NCI-H524 (cell line): ENCODE results near the gene DCBLD1.
"Not testable (repeated sequence)": the region's sequence is repeated elsewhere in the genome, so short reads cannot be mapped to it uniquely, and the experiment has no call there.

ENCODE experiments used
- DNase-seq, 2 experiments: peaks; one replicate each; lab custom pipeline; 2025; lab: John Stamatoyannopoulos, UW

DCBLD1 gene

DNA sequence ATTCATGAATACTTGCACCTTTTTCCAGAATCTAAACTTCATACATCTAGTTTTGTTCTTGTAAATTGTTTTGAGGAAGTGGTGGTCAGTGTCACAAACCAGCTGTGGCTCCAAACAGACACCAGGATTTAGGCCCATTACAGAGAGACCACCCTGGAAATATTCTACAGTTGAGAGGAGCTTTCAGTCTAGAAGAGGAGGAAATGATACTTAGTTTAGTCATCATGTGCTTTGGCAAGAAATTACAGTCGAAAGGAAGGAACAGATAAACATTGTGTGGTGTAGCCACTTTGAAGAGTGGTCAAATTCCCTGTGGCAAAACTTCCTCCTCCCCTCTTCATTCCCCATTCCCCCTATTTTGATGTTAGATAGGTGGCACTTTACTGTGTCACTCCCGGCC is 15.7 kb downstream of the DCBLD1 start:
- no peak for DNase-seq

DNA sequence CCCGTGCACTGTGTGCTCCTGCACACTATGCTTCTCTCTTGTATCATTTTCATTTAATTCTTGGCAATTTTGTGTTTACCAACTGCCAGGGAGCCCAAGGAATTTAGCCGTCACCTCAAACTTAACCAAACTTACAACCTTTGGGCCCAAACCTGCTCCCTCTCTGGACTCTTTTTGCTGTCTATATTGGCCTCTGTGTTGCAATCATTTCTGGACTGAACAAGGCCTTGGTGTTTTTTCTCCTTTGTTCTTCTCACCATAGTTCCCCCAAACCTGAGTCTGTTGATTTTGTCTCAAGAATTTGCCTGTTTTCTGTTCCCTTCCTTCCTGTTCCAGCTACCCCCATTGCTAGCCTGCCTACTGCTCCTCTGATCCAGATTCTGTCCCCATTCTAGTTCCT is 19.2 kb downstream of the DCBLD1 start:
- DNase-seq = no peak

DNA sequence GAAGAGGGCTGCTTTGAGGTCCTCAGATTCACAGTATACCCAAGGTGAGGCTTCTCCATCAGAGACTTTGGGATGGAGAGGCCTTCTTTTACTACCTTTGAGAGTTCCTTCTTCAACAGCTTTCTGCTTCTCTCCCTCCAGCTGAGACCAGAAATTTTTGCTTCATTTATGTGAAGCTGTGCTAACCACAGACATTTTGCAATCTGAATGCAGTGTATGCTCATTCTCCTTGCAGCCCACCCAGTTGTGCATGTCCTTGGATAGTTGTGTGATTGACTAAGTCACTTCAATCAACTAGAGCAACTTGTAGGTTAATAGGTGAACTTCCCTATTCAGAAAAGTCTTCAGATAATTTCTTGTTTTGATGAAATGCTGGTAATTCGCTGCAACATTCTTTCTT is 20.1 kb downstream of the DCBLD1 start:
- no peak for DNase-seq

DNA sequence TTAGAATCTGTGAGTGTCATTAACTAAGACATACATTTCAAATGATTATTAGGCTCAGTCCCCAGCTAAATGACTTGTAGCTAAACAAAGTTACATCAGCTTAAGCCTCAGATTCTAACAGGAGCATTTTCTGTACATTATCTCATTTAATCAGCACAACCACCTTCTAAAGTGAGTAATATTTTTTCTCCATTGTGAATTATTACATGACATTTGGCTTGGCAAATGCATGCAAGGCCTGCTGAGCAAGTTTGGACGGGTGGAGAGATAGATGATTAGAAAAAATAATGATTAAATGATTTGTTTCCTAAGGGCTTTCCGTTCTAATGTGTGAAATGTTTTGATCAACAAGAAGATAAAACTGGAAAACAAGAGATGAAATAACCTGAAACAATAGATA is 20.7 kb downstream of the DCBLD1 start:
- DNase-seq = no peak

DNA sequence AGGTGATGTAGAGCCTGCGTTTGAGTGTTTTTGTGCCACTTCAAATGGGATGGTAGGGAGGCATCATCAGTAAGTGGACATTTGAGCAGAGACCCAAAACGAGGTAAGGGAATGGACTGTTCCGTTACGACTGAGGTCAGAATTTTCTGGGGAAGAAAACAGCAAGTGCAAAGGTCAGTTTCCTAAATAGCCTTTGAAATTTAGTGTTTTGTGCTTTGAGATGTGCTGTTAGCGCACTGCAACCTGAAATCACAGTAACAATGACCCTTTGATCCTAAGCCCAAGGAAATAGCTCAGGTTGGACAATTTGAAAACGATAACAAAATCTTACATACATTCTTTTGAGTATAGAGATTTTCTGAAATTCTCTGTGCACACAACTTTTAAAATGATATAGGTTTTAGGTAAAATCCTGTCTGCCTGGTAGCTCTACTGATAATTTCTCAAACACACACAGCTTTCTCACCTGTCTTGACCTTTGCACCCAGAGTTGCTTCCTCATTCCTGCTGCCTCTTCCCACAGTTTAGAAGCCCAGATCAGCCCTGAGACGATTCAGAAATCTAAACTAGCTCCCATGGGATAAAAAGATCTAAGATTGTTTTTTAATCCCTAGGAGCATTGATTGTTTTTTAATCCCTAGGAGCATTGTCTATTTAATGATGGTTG is 22.1 kb downstream of the DCBLD1 start:
- DNase-seq = no peak

DNA sequence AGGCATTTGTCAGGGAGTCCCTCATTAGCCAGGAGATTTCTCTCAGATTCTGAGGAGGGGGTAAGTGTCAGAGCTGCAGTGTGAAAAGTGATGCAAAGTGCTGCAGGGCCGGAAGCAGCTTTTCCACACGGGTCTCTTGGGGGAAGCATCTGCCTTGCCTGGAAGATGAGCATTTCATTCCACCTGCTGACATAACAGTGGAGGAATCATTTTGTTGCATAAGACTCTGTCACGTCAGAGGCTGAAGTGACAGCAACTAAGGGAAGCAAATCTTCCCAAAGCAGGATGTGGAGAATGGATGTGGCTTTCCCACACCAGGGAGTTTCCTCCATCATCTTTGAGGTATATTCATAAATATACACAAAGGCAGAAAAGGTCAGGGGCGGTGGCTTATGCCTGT is 22.8 kb downstream of the DCBLD1 start:
- no peak for DNase-seq

DNA sequence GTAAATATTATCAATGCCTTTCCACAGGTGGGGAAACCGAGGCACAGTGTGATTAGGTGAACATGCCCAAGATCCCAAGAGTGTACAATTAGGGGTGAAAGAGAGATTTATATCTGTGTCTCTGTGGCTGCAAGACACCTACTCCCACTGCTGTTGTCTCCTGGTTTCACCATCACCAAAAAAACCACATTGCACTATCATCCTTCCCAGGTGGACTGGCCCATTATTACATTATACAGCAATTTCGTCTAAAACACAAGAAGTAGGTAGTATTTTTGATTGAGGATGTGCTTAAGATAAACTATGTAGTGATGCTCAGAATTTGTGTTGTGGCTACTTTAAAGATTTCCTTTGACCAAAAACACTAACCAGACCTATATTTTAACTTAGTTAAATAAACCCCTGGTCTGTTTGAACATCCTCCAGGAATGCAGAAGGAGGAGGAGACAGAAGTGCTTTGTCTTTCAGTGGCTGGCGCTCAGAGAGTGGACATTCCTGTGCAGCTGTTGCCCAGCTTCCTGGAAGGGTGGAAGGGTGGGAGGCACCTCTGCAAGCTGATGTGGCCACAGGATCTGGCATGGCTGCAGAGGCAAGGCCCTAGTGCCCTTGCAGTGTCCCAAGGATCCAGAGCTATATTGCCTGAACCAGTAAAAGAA is 23.8 kb downstream of the DCBLD1 start:
- DNase-seq = no peak

DNA sequence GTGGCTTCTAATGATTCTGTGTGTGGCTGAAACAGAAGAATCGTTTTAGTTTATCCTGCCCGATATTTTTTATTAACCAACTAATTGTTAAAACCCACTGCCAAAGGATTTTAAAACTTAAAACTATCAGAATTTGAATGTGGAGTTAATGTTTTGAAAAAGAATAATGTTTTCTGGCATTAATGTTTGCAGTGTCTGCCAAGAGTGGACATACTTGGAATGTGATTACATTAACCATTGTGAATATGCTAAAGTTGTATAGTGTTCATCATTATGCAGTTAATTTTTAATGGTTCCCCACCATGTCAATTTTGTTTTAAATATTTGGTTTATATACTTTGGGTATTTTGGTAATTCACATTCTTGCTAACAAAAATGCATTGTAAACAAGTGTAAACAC is 24.4 kb downstream of the DCBLD1 start:
- DNase-seq = no peak

DNA sequence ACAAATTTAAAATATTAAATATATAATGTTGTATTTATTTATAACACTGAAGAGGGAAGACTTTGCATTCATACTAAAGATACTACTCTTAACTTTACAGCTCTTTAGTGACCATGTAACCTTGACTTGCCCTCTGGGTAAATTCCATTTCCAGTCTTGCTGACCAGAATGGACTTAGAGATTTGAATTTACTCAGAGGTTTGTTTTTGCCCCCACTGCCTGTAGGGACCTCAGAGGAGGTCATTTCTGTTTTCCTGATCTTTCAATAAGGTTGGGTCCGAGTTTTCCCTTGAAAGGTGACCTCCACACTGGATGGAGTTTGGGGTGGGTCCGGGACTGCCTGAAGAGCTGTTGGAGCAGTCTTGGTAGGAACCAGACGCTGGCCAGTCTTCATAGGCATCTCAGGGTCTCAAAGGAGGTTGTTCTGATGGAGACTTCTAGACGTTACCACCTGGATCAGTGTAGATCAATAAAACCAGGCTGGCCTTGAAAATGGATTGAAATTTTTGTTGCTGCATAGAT is 26.0 kb downstream of the DCBLD1 start:
- DNase-seq = no peak

DNA sequence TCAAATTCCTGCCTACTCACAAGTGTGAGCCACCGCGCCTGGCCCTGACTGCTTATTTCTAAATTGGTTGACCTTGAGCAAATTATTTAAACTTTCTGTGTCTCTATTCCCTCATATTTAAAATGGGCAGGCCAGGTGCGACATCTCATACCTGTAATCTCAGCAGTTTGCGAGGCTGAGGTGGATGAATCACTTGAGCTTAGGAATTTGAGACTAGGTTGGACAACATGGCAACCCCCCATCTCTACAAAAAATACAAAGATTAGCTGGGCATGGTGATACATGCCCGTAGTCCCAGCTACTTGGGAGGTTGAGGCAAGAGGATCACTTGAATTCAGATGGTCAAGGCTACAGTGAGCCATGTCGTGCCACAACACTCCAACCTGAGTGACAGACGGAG is 26.5 kb downstream of the DCBLD1 start:
- no peak for DNase-seq

DNA sequence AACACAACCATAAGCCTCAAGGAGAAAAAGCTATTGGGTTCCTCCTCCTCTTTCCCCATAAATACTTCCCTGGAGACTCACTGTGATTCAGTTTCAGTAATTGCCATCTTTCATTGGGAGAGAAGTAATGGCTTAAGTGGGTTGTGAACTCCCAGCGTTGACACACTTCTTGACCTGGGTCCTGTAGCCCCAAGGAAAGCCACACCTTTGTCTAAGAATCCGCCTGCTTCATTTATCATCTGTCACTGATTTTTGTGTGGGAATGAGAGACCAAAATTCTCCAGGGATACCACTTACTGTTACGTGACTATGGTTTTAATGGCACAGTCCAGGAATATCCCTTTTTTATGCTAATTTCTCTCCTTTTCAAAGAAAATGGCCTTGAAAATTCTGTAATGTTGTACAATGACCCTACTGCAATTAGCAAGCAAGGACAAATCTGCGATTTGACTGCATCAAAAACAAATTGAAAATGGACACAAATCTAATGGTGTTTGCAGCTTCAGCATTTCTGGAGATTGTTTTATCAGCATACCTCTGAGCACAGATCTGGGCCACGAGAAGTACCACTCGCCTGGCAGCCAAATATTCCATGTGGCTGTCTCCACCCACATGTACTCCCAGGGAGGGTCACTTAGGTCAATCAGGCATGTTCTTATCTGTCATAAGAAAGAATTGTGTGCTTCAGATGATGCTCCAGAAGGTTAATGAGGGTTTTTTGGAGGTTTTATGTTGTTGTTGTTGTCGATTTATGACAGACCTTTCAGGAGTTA is 29.8 kb downstream of the DCBLD1 start:
- DNase-seq = no peak

DNA sequence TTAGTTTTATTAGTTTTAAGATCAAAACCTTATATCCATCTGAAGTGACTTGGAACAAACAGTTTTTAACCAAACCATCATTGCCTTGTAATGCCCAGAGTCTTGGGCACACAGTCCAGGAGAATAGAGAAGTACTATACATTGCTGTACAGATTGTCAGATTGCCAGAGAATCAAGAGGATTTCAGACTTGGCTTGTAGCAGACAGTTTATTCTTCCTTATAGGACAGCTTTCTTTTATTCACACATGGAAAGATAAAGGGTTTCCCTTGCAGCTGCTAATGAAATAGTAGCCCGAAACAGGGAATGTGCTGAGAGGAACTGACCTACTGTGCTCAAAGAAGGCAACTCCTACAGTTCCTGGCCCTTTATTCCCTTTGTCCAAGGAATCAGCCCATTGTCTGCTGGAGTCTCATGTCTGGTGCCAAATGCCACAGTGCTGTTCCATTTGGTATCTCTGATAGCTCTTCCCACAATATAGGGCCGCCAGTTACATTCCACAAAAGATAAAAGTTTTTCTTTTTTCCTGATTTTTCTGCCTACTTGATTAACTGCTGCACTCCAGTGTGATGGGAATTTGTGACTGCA is 30.6 kb downstream of the DCBLD1 start:
- DNase-seq = no peak

DNA sequence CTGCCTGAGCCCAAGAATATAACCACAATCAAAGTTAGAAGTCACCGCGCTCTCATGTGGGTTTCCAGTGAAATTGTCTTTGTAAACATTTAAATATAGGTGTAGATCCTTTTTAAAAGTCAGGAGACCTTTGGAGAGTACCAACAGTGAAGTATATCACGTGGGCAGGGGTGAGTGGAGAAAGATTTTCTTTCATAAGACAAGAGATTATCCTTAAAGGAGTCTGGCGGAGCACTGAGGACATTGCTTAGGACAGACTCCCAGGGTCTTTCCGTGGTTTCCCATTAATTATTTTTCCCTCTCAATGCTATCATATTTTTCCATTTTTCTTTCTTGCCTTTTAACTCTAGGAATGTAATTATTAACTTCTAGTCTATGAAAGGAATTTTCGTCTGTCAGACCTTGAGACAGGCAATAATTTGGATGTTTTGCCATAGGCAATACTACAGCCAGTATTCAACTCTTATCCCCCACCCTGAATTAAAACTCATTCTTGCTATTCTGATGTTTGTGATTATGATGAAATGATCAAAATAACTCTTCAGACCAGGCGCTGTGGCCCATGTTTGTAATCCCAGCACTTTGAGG is 31.4 kb downstream of the DCBLD1 start:
- DNase-seq = no peak

DNA sequence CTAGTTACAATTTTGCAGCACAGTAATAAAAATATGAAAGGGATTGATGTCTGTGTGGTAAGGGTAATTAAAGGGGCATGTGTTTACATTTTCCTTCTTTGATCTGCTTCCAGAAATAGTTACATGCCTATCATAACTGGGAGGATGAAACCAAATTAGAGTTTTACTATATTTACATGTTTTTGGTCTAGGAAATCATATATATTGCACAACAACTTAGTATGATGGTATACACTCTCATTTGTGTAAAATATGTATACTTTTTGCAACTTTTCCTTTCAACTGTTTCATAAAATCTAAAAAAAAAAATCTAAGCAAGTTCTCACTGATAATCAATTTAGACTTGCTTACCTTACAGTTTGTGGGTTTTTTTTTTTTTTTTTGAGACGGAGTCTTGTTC is 32.2 kb downstream of the DCBLD1 start:
- no peak for DNase-seq

DNA sequence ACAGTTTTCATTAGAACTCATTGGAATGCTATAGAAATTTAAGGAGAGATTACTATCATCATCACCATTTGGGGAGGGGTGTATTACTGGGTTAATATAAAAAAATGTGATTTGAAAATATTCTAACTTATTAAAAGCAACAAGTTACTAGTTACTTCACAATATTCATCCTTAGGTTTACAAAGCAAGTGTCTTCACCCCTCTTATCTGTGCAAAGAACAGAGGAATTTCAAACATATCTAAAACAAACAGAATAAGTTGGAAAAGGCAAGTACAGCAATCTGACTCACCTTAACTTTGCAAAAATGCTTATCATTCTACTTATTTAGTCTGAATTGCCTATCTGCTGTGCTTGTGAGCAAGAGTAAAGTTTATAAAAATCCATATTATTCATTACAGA is 32.9 kb downstream of the DCBLD1 start:
- DNase-seq = no peak

DNA sequence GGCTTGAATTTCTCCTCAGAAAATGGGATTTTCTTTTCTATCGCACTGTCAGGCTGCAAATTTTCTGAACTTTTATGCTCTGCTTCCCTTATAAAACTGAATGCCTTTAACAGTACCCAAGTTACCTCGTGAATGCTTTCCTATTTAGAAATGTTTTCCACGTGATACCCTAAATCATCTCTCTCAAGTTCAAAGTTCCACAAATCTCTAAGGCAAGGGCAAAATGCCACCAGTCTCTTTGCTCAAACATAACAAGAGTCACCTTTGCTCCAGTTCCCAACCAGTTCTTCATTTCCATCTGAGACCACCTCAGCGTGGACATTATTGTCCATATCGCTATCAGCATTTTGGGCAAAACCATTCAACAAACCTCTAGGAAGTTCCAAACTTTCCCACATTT is 35.5 kb downstream of the DCBLD1 start:
- DNase-seq = not testable (repeated sequence)

DNA sequence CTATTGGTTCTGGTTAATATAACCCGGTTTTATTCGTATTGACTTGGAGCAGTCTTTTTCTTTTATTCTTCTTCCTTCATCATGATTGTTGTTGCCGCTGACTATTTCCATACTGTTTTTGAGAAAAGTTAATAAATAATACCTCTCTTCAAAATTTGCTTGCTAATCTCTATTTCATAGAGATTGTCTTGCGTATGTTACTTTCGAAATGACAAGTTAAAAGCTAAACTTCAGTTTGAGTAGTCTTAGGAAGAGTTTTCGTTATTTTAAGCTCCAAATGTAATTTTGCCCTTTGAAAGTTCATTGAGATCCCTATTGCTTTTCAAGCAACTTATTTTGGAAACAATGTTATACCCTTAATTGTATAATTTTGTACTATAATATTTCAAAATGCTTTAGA is 36.4 kb downstream of the DCBLD1 start:
- DNase-seq = no peak

DNA sequence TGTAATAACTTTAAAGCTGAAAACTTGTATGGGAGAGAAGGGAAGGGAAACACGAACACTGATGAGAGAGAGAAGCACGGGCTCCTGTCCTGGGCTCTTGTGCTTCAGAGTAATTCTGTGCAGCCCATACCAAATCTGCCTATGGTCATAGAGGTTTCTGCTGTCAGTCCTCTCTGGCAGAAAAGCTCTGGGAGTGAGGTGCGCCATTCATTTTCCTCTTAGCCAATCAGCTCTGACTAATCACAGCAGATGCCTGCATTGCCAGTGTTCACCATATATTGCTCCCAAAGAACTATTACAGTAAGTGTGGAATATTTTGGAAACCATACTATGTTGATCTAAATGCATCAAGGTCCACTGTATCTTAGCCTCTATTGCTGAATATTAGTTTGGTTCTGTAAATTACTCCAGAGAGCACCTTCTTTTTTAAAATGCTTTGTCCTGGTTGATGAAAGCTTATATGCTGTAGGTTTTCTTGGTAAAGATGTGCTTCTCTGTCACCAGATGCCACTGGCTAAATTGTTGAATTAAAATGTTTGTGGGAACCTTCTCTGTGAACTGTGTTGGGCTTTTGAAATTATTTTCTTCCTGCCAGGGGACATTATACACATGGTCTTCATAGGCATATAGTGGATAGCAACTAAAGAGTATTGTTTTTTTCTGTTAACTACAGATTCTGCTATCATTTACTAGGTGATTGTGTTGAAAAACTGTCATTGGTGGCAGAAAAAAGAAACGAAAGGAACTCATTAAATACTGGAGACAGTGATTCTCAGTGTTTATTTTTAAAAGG is 38.3 kb downstream of the DCBLD1 start:
- no peak for DNase-seq

DNA sequence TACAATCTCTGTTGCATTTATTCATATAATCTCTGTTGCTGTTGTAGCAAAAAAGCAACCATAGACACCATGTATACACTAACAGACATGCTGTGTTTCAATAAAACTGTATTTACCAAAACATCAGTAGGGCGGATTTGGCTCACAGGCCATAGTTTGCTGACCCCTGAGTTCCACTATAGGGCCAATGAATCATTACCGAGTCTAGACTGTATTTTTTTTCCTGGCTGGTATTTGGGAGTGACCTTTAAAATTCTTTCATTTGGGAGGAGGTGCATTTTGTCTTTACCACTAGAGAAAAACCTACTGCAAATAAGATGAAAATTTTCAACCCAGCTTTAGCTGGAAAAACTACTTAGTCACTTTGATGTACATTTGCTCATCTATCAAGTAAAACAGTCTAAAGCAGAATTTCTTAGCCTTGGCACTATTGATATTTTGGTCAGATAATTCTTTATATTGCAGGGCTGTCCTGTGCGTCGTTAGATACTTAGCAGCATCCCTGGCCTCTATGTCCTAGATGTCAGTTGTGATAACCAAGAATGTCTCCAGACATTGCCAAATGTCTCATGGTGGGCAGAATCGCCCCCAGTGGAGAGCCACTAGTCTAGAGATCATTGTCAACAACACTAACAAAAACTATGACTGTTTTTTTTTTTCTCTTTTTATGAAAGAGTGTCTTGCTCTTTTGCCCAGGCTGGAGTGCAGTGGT is 39.5 kb downstream of the DCBLD1 start:
- DNase-seq = no peak

DNA sequence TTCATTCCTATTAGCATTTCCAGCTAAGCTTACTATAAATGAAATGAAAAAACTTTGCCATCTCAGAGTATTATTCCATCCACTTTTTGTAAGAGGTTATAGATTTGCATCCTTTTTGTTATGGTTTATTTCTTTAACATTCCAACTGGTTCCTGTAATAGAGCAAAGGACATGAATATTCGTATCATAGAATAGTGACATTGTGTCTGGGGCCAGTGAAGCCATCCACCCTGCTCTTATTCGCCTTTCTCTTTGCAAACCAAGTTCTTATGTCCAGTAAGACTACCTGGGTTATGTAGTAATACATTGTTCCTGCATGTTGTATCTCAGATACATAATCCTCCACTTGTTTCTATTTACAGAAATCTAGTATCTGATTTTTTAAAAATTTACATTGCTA is 43.1 kb downstream of the DCBLD1 start:
- DNase-seq = no peak
